ENCODE measurements around the gene GSE1.

Gene GSE1

DNA sequence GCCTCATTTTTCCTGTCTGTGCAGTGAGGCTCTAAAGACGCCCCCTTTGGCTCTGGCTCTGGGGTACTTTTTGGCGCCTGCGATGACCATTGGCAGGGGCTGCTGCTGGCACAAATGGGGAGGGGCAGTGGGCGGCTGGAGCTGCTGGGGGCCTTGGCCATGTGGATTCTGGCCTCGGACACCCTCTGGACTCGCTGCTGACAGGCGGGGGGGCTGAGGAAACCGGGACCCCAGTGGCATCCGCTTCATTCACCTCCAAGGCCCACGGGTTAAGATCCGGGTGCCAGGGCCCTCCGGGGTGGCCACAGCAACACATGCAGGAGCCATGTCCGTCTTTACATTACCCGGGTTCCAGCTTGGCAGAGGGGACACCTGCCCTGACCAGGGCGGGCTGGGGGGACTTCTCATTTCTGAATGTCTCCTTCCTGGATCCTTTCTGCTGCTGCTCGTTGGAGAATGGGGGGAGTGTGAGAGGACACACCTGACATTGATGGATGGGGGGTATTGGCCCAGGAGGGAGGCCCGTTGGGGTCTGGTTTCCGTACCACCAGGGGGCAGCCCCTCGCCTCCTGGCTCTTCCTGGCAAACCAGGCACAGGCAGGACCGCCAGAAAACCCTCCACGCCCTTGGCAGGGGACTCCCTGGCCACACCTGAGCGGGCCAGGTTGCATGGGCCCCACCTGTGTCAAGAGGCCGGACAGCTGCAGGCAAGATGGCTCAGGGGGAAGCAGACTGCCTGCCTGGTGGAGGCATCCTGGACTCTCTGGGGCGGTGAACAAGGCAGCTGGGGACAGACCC lies 21.8 kb downstream of the GSE1 start:
- DNase-seq (ENCODE audit: low read depth) = no peak

DNA sequence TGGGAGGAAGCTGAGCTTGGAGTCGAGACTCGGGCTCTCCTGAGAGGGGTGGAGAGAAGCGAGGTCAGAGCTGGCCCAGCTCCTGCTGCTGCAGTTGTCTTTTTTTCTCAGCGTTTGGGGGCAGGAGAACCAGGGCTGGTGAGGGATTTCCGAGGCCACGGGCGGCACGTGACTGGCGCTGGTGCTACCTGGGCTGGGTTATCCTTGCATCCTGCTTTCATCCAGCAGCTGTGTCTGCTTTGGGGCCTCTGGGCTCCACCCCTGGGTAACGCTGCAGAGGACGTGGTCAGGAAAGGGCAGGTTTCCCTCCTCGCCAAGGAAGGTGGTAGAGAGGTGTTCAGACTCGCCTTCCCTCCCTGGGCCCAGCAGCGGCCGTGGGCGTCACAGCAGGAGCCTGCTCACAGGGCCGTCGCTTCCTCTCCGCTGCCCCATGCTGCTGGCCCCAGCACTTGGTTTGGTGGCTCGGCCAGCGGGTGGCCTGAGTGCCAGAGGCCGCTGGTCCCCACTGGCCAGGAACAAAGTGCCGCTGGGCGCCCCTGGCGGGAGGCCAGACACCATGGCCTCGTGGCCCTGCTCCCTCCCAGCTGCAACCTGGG lies 22.5 kb downstream of the GSE1 start:
- DNase-seq (ENCODE audit: low read depth) = no peak

DNA sequence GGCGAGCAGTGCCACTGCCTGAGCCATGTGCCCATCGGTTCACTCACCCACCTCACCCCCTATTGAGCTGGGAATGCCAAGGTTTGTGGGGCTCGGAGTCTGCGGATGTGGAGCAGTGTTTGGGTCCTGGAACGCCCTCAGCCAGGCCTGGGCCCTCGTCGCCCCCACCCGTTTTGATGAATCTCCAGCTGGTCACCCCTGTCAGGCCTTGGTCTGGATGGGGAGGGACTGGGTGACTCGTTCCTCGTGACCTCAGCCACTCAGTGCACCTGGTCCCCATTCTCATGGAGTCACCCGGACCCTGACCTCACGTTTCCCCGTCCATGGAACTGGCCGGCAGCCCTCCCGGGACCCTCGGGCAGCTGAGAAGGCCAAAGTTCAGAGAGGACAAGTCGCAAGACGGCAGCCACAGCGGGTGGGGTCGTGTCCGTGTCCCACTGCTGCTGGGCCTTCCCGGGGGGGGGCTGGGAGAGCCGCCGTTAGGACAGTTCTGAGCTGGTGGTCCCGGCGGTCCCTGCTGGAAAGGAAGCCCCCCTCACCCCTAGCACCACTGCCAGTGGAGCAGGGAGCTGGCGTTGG lies 23.2 kb downstream of the GSE1 start:
- no peak for DNase-seq (ENCODE audit: low read depth)

DNA sequence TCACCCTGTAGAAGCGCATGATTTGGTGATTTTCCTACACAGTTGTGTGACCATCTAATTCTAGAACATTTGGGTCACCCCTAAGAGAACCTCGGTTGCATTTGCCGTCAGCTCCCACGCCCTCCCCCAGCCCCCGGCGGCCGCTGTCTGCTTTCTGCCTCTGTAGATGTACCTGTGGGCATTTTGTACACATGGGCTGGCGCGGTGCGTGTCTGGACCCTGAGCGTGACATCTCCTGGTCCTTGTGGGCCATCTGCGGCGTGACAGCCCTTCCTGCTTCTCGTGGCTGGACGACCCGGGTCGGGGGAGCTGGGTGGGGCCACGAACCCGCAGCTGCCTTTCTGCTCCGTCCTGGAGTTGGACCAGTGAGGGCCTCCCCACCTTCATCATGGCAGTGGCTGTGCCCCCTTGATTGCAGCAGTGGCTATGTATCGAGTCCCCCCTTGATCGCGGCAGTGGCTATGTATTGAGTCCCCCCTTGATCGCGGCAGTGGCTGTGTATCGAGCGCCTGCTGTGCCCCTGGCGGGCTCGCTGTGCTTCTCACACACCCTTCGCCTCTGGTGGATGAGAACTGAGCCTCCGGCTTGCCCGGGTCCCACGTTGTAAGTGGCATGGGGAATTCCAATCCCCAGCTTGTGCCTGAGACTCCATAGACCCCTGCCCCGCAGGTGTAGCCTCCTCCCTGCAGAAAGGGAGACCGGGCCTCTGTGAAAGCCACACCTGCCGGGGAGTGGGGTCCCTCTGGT lies 24.1 kb downstream of the GSE1 start:
- DNase-seq (ENCODE audit: low read depth) = no peak

DNA sequence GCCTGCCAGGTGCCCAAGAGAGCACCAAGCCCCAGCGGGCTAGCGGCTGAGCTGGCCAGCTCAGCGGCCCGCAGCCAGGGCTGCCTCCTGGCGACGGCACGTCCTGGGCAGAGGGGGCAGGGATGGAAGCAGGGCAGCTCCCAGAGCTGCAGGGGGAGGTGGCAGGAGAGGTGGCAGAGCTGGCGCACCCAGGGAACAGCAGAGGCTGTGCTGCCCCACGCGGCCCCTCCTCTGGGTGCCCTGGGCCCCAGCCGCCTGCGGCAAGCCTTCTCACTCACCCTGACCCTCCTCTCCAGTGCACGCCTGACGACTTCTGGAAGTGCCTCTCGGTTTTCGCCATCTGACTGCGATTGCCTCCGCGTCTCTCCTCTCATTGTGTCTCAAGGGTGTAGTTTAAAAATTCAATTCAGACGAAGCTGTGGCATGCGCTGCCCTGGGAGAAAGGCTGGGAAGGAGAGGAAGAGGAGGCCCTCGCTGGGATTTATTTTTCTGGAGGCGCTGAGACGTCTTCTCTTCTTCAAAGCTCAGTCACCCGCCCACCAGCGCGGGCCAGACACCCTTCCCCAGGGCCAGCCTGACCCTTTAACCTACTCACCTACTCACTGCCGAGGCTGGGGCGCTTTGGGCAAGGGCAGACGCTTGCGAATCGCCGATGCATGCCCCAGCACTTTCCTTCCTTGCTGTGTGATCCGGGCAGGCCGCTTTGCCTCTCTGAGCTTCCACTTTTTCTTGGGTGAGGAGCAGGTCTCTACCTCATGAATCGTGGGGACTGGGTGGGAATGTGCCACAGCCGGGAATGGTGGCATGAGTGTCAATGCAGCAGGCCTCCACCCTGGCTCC lies 24.9 kb downstream of the GSE1 start:
- DNase-seq (ENCODE audit: low read depth) = no peak

DNA sequence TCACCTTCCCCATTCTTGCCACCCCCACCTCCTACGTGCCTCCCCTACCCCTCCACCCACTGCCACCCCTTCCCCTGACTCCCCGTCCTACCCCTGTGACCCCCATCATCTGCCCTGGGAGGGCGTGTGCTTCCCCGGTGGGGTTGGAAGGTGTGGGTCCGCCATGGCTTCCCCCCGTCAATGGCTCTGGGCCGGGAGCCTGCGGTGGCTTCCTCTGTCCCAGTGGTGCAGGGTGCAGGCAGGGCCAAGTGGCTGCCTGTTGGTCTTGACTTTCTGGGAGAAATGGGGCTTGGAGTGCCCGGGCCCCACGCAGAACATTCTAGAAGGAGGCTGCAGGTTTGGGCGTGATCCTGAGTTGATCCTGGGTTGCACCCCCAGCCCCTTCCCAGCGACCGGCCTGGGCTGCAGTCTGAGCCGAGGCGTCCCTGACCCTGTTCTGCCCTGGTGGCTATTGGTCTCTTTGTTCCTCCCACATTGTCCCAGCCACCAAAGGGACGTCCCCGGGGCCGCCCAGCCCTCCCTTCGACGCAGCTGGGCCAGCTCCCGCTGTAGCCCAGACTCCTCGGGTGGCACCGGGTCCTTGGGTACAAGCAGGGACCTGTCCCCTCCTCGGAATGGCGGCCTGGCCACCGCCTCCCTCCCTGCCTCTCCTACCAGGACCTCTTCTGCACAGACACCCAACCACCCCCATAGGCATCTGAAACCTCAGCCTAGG lies 25.7 kb downstream of the GSE1 start:
- DNase-seq (ENCODE audit: low read depth) = no peak

DNA sequence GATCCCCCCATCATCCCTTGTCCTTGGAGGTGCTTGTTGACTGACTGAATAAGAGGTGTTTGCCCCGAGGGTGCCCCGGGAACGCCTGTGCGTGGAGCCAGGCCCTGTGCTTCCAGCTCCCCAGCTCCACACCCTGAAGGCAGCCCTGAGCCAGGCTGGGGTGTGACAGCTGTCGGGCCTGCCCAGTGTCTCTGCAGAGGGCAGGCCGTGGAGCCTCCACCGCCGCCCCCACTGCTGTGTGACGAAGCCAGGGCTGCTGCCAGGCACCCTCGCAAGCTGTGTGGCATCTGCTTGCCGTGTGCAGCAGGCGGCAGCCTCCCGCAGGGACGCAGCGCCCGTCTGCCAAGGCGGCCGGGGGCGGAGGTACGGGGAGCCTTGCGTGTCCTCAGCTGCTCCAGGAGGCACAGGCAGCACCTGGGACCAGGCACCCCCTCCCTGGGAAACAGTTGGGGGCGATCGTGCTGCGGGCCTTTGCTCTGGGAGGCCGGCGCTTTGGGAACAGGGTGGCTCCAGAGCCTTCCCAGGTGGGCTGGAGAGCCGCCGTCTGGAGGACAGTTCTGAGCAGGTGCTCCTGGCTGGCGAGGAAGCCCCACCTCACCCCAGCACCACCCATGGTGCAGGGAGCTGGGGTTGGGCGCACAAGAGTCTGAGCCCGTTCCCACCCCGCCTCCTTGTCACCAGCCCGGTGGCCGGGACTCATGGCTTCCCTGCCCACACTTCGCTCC lies 26.6 kb downstream of the GSE1 start:
- DNase-seq (ENCODE audit: low read depth) = no peak

DNA sequence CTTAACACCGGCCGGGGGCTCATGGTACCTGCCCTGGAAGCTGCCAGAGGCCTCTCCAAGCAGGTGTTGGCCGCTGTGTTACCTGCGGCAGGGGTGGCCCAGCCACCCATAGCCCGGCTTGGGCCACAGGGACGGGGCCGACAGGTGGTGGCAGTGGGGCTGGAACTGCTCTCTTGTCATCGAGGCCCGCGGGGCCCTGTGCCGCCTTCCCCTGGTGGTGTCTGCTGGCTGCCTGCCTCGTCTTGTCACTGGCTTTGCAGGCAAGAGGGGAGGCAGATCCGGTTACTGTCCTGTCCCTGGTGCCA lies 27.1 kb downstream of the GSE1 start:
- no peak for DNase-seq (ENCODE audit: low read depth)

DNA sequence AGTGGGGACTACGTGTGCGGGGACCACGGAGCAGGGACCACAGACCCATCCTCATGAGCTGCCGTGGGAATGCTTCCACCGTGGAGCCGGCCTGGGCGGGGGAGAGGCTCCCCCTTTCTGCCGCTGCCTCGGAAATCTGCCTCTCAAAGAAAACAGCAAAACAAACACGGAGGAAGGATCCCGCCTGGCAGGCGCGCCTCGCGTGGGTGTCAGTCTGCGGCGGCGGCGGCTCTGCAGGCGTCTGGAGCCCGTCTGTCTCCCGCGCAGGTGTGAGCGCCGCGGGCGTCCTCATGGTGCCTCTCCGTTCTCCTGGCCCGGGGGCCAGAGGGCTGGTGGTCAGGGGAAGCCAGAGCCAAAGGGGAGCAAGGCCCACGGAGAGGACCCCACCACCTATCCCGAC lies 27.5 kb downstream of the GSE1 start:
- no peak for DNase-seq (ENCODE audit: low read depth)

DNA sequence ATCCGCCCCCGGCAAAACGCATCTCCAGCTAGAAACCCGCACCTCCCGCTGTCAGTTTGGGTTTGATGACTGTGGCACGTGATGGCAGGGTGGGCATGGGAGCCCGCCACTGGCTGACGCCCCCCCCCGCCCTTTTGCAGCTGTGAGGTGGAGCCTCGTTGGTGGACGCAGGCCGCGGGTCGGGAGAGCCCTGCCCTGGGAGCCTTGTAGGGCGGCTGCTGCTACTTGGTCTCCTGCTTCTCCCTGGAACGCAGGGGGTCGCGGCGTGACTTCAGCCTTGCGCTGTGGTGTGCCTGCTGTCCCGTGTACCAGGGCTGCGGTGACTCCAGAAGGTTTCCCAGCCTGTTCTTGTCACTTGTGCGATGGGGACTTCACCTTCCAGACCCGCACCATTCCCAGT lies 28.2 kb downstream of the GSE1 start:
- DNase-seq (ENCODE audit: low read depth) = no peak

DNA sequence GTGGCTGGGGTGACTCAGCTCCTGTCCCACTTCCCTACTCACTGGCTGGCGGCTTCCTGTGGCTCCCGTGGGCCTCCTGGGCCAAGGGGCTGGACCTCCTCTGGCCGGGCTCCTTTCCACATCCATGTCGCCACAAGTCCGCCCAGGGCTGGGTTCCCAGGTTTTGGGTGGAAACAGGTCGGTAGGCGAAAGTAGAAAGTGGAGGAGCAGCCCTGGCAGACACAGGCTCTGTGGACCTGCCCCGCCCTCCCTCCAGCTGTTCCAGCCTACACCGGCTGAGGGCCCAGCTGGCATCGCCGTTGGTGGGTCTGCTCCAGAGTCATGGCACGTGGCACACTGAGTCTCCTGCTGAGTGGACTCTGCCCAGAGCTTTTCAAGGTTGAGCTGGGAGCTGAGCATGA lies 28.7 kb downstream of the GSE1 start:
- no peak for DNase-seq (ENCODE audit: low read depth)

DNA sequence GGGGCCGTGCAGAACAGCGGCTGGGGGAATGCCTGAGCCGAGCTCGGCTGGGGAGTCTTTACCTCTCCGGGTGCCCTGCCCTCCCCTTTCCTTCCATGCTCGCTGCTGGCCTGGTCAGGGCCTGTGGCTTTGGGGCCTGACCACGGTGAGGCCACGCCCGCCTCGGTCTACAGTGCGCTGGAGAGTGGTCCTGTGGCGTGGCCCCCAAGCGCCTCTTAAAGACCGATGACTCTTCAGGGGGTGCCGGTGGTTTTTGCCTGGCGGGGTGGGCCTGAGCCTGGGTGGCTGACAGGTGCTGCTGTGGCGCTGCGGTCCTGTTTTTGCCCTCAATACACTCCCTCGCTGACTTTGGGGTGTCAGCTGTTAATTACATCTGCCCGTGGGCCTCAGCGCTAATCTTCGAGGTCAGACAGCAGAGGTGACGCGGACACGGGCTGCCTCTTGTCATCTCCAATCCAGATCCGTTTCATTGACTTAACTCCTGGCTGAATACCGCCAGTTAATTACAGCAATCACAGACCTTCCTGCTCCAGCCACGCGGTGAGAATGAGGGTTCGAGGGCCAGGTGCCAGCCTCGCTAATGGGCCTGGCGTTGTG lies 29.7 kb downstream of the GSE1 start:
- no peak for DNase-seq (ENCODE audit: low read depth)

DNA sequence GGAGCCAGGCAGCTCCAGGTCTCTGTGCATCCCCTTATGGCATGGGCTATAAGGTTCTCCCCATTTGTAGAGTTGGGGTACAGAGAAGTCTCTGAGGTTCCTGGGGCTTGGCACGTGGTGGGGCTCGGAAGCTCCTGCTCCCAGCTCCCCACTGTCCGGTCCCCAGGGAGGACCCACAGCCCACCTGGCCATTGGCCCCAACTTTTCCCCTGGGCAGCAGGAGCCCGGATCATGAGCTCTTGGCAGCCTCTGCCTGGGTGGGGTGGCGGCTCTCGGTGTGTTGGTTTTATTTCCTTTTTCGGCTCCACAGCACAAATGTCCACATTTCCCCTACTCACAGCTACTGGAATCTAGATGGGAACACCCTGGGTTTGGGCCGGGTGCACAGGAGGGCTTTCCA lies 30.5 kb downstream of the GSE1 start:
- DNase-seq (ENCODE audit: low read depth) = no peak

DNA sequence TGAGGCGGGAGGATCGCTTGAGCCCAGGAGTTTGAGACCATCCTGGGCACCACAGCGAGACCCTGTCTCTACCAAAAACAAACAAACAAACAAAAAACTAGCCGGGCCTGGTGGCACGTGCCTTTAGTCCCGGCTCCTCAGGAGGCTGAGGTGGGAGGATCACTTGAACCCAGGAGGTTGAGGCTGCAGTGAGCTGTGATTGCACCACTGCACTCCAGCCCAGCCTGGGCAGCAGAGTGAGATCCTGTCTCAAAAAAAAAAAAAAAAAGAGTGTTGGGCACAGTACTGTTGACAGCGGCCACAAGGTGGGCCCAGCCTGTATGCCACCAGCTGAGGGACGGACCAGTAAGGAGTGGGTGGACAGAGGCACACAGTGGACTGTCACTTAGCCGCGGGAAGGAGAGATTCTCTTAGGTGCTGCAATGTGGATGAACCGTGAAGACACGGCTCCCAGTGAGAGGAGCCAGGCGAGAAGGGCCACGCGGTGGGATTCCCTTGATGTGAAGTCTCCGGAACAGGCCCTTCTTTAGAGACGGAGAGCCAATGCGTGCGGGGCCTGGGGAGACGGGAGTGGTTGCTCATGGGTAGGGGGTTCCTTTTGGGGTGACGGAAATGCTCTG lies 31.1 kb downstream of the GSE1 start:
- DNase-seq (ENCODE audit: low read depth) = no peak

DNA sequence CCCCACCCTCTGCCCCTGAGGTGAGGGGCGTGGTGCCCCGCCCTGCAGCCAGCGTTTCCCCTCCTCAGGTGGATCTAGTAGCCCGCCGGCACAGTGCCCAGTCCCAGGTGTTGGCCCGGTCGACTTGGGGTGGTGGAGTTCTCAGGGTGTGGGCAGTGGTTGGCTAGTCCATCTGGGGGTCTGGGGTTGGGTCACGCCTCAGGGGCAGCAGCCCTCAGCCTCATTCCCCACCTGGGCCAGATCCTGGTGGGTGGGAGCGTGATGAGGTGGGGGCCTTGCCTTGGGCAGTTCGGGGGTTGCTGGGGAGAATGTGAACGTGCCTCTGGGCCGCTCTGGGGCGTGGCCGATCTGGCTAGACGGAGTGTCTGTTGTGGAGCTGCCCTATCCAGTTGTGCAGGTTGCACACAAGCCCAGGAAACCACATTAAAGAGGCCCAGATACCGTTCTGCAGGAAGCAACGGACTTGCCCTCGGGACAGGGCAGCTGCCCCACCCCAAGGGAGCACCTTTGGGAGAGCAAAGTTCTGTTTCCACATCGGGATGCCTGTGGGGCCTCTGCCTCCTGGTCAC lies 32.0 kb downstream of the GSE1 start:
- DNase-seq (ENCODE audit: low read depth) = no peak

DNA sequence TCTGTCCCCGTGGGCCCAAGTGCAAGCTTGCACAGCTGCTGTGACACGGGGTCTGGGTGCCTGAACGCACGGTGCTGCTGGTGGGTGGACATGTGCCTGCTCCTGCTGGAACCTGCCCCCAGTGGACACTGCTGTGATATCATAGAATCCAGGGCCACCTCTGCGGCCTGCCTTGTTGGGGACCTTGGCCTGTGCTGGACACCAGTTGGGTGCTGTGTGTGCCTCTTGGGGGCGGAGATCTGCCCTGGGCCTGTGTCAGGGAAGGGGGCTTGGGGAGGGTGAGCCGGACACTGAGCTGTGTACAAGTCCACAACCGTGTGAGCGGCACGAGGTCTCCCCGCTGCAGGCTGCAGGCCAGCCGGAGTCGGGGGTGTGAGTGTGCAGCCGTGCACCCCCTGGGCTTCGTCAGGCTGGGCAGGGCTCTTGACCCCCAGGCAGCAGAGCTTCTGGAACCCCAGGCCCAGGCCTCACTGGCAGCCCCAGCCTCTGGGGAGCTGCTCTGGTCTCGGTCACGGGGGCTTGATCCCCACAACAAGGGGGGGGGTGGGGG lies 33.3 kb downstream of the GSE1 start:
- DNase-seq (ENCODE audit: low read depth) = no peak

DNA sequence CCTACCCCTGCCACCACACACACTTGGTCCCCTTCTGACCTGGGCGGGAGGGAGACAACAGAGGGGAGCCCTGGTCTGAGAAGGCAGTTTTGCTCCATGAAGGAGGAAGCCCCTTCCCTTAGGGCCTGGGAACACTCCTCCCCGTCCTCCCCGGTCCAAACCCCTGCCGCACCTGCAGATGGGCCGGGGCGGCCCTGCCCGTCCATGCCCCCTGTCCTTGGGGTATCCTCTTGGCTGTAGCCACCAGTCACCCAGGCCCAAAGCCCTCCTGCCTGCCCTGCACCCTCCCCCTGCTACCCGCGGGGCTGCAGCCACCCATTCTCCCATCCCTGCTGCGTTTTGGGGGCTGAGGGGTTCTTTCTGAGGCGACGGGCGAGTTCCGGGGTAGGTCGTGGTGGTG lies 33.9 kb downstream of the GSE1 start:
- DNase-seq (ENCODE audit: low read depth) = no peak

DNA sequence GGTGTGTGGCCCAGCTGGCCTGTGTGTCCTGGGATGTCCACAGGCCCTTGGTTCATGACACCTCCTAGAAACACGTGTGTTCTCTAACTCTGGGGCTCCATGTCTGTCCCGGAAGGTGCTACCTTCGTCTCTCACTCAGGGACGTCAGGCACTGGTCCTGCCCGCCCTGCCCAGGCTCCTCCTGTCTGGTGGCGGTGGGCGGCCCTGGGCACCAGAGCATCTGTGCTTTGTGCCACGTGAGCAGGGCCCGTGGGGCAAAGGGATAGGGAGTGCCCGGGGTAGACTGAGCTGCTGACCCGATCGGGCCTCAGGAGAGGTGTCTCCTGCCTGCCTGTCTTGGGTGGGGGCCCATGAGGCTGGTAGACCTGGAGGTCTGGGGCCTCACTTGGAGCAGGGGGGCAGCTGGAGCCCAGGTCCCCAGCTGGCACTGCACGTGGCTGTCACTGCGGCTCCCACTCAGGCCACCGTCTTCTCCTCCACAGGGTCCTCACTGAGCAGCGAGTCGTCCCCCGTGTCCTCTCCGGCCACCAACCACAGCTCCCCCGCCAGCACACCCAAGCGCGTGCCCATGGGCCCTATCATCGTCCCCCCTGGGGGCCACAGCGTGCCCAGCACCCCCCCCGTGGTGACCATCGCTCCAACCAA lies 35.1 kb downstream of the GSE1 start:
- DNase-seq (ENCODE audit: low read depth) = no peak

DNA sequence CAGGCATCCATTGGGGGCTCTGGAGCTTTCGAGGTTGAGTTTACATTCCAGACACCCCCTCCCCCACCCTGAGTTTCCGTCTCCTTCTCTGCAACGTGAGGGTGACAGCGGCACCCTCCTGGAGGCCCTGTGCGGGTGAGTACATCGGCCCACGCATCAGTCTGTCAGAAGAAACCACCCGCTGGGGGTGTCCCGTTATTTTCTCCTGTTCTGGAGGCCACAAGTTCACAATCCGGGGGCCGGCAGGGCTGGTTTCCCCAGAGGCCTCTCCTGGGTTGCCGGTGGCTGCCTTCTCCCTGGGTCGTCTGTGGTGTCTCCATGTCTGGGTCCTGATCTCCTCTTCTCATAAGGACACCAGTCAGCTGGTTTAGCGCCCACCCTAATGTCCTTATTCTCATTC lies 35.7 kb downstream of the GSE1 start:
- DNase-seq (ENCODE audit: low read depth) = no peak

All from non-pigmented ciliary epithelial cell (primary cell).